ENCODE results near the gene RNASEH2C. TPM values are rescaled to one million over a fixed set of nuclear protein-coding genes. Genes with fewer than 3 reads are reported as not detected.

Gene RNASEH2C
- total and polyA plus RNA-seq, 2 of the 4 experiments (the other 2 are of a cell fraction), result 34.8 to 40.0 TPM

- Histone ChIP-seq H2BK15ac (ENCODE audit: low read depth, low read length) (no peak overlapping the region), H4K91ac (ENCODE audit: insufficient read depth, low read depth, low read length) (no peak overlapping the region), H3K9ac (ENCODE audit: low read depth, low read length) (no peak overlapping the region), H2BK20ac (ENCODE audit: low read depth, low read length) (no peak overlapping the region), H3K56ac (ENCODE audit: extremely low read depth, insufficient read depth, low read length) (no peak overlapping the region), H3K4me2 (ENCODE audit: low read depth, low read length) (no peak overlapping the region), H3K14ac (replicated peaks; ENCODE audit: low read depth, low read length) (no peak overlapping the region), H3K9me3 (ENCODE audit: control insufficient read depth, insufficient read depth, low read length) (no peaks in the 10 kb centered on the region; the same call in 1 of the 2 replicates), H3K9me1 (ENCODE audit: insufficient read depth, low read length) (peaks cover 2% of the 10 kb centered on the region; the same call in 1 of the 2 replicates), H3K4ac (ENCODE audit: low read depth, low read length) (no peak overlapping the region), H3K23ac (ENCODE audit: low read depth, low read length) (no peak overlapping the region), H4K5ac (ENCODE audit: low read depth, low read length) (no peak overlapping the region), H3K4me1 (ENCODE audit: control insufficient read depth, insufficient read depth, low read length) (no peaks in the 10 kb centered on the region), H3K36me3 (ENCODE audit: control insufficient read depth, insufficient read depth, low read length) (no peaks in the 10 kb centered on the region), H4K20me1 (ENCODE audit: insufficient read depth, low read length) (no peaks in the 10 kb centered on the region), H3K27ac (ENCODE audit: insufficient read depth, low read length) (no peak overlapping the region), H4K8ac (ENCODE audit: low read depth in 2 of 2, low read length in 2 of 2) (no peak overlapping the region), H3K79me1 (ENCODE audit: low read depth in 1 of 2, low read length in 2 of 2) (no peaks in the 10 kb centered on the region), H3K4me3 (ENCODE audit: insufficient read depth, low read depth, low read length) (no peak overlapping the region), H3K18ac (ENCODE audit: low read depth, low read length) (no peak overlapping the region), H3K27me3 (ENCODE audit: control insufficient read depth, insufficient read depth, low read length) (peaks cover 1% of the 10 kb centered on the region), H2BK120ac (ENCODE audit: low read depth, low read length) (no peak overlapping the region), H2AFZ (replicated peaks; ENCODE audit: low read length, poor library complexity) (no peak overlapping the region), H2AK9ac (replicated peaks; ENCODE audit: low read depth, low read length, poor library complexity) (no peak overlapping the region), H2AK5ac (ENCODE audit: low read depth, low read length) (no peak overlapping the region), H2BK5ac (ENCODE audit: low read depth, low read length, poor library complexity, severe bottlenecking) (no peak overlapping the region)
- DNase-seq (no peak), ATAC-seq (ENCODE audit: low read depth) (no peak)
- no TSS peak for BruUV-seq (replicated peaks)
- TF ChIP-seq BHLHE40 (IDR thresholded peaks at IDR 0.05; ENCODE audit: low read depth, low read length) (no peak), USF2 (IDR thresholded peaks at IDR 0.05; ENCODE audit: low read depth, low read length) (no peak), MAZ (IDR thresholded peaks at IDR 0.05; ENCODE audit: borderline replicate concordance, low read depth, low read length) (no peak), MAFK (IDR thresholded peaks at IDR 0.05; ENCODE audit: low read depth, low read length) (no peak), POLR2A (IDR thresholded peaks at IDR 0.05; ENCODE audit: low read depth, low read length) (no peak), NFE2L2 (IDR thresholded peaks at IDR 0.05; ENCODE audit: low read depth, low read length) (no peak), CEBPB (IDR thresholded peaks at IDR 0.05; ENCODE audit: low read depth, low read length) (no peak), MXI1 (IDR thresholded peaks at IDR 0.05; ENCODE audit: borderline replicate concordance, low read depth, low read length) (no peak), RCOR1 (IDR thresholded peaks at IDR 0.05; ENCODE audit: insufficient replicate concordance, low read length) (no peak), CTCF (conservative IDR thresholded peaks at IDR 0.05; ENCODE audit: low read depth, low read length) (no peak), CHD1 (IDR thresholded peaks at IDR 0.05; ENCODE audit: low read depth, low read length) (no peak)
- TF ChIP-seq, protein P1, sequence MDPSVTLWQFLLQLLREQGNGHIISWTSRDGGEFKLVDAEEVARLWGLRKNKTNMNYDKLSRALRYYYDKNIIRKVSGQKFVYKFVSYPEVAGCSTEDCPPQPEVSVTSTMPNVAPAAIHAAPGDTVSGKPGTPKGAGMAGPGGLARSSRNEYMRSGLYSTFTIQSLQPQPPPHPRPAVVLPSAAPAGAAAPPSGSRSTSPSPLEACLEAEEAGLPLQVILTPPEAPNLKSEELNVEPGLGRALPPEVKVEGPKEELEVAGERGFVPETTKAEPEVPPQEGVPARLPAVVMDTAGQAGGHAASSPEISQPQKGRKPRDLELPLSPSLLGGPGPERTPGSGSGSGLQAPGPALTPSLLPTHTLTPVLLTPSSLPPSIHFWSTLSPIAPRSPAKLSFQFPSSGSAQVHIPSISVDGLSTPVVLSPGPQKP (IDR thresholded peaks at IDR 0.05; ENCODE audit: borderline replicate concordance, low read depth, low read length), result no peak
- CTCF ChIA-PET, result no interaction called here
- intact Hi-C loops (cut with micrococcal nuclease), result no loop called here
- POLR2A ChIA-PET (ENCODE audit: unreplicated experiment), result no interaction called here
- in situ Hi-C loops (cut with MboI; ENCODE audit: low sequenced_read_pairs), result no loop called here
- dilution Hi-C loops (cut with HindIII; ENCODE audit: low sequenced_read_pairs, unreplicated experiment), result no loop called here
Observed at GRCh38 chr11:65736810-65737209, 16.2 kb upstream of the RNASEH2C start.

All from IMR-90 (cell line).